Head of caudate nucleus (tissue), 42 donors: ENCODE data around the gene POLL.
"Not testable (repeated sequence)": the region's sequence is repeated elsewhere in the genome, so short reads cannot be mapped to it uniquely, and the experiment has no call there.

Experiments
- DNase-seq, 42 donors: peaks; one replicate each; pipeline versions ENCODE4 v3.0.0 to v3.0.0-alpha.2; 2020 to 2021; ENCODE audit warnings: mixed read lengths in 7 of 42
- intact Hi-C: fragments of 100-400 bp; cut with DNase I; formaldehyde crosslinking; loops from one replicate; pipeline ENCODE4 v1.15.0; 2022

The POLL gene

GRCh38 chr10:101587725-101588653 lies at the start of gene POLL, which contains the start of gene DPCD:
Gene POLL, minus strand, starts transcription at chr10:101588257. Its CDS starts 897 bp downstream, at chr10:101587360.
Gene DPCD, plus strand, starts transcription at chr10:101588321. Its CDS starts 16 bp downstream, at chr10:101588337.
- DNase-seq, result peak; percentile 94 to 99 (median 98)
- intact Hi-C loops, result no loop called here

GRCh38 chr10:101633510-101633909 lies 45.5 kb upstream of the POLL start:
- intact Hi-C loops, DNase-seq: not testable (repeated sequence)

- DNase-seq, result no peak
- intact Hi-C loops, result no loop called here
These were observed 43.9 kb upstream of the POLL start for GRCh38 chr10:101631821-101632475.

GRCh38 chr10:101630633-101630920 lies 42.5 kb upstream of the POLL start:
- intact Hi-C loops, result no loop called here
- DNase-seq, result no peak

GRCh38 chr10:101629837-101630632 lies 42.0 kb upstream of the POLL start:
- peak in 41 of 42 donors; percentile 19 to 85 (median 65) for DNase-seq

GRCh38 chr10:101625821-101626412 lies 37.9 kb upstream of the POLL start:
- intact Hi-C loops, result no loop called here
- DNase-seq, result no peak

More at GRCh38 chr10:101629837-101630632, 42.0 kb upstream of the POLL start:
- intact Hi-C loops, result no loop called here

- intact Hi-C loops, result no loop called here
- no peak for DNase-seq
These were observed 36.6 kb upstream of the POLL start for GRCh38 chr10:101624526-101625102.

GRCh38 chr10:101623528-101623927 lies 35.5 kb upstream of the POLL start:
- DNase-seq, result no peak
- intact Hi-C loops, result no loop called here

GRCh38 chr10:101619983-101620382 lies 31.9 kb upstream of the POLL start:
- intact Hi-C loops, result no loop called here

GRCh38 chr10:101618871-101619270 lies 30.8 kb upstream of the POLL start:
- DNase-seq, result no peak
- intact Hi-C loops, result no loop called here

More at GRCh38 chr10:101619983-101620382, 31.9 kb upstream of the POLL start:
- DNase-seq, result no peak

- no peak for DNase-seq
- intact Hi-C loops, result no loop called here
These were observed 29.9 kb upstream of the POLL start for GRCh38 chr10:101617824-101618568.

- intact Hi-C loops, result no loop called here
- no peak for DNase-seq
These were observed 29.2 kb upstream of the POLL start for GRCh38 chr10:101617102-101617823.

GRCh38 chr10:101616415-101617101 lies 28.5 kb upstream of the POLL start:
- intact Hi-C loops, result no loop called here
- peak in 5 of 42 donors; percentile 25 to 66 (median 37) for DNase-seq

- peak in 38 of 42 donors; percentile 17 to 85 (median 54) for DNase-seq
- intact Hi-C loops, result no loop called here
These were observed 27.6 kb upstream of the POLL start for GRCh38 chr10:101615525-101616116.

- no peak for DNase-seq
- intact Hi-C loops, result no loop called here
These were observed 26.8 kb upstream of the POLL start for GRCh38 chr10:101614663-101615524.
